ENCODE results near the gene CEACAM19.

Gene CEACAM19

DNA sequence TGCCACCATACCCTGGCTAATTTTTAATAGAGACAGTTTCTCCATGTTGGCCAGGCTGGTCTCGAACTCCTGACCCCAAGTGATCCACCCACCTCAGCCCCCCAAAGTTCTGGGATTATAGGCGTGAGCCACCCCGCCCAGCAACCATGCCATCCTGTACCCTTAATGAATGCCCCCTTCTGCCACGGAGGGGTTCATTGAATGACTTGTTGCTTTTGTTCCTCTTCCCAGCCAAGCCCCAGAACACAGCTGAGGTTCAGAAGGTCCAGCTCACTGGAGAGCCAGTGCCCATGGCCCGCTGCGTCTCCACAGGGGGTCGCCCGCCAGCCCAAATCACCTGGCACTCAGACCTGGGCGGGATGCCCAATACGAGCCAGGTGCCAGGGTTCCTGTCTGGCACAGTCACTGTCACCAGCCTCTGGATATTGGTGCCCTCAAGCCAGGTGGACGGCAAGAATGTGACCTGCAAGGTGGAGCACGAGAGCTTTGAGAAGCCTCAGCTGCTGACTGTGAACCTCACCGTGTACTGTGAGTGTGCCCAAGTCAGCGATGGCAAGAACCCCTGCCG is 21.6 kb upstream of the CEACAM19 start:
- in situ Hi-C loops (cut with HindIII; ENCODE audit: low pct_unique_long_range_greater_than_20kb, low sequenced_read_pairs): no loop called here
- no peak for DNase-seq (ENCODE audit: low read depth in 1 of 2, low spot score in 1 of 2)
- TF ChIP-seq JUND (IDR thresholded peaks at IDR 0.05; ENCODE audit: low read depth): no peak

DNA sequence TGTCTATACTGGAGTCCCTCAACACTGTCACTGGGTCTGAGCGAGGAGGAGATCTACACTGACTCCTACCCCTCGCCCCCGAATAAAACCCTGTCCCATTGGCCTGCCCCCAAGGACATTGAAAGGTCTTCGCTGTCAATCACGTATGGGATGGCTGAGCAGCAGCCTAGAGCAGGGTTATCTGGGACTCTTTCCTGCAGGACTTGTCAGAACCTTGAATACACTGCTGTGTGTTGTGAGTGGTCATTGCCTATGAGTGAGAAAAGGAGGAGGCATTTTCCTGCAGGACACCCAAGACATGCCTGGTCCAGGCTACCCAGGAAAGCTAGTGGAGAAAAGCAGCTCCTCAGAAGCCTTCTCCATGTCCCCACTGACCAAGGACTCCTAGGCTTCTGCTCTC is 17.9 kb upstream of the CEACAM19 start:
- no peak for TF ChIP-seq JUND (IDR thresholded peaks at IDR 0.05; ENCODE audit: low read depth)

DNA sequence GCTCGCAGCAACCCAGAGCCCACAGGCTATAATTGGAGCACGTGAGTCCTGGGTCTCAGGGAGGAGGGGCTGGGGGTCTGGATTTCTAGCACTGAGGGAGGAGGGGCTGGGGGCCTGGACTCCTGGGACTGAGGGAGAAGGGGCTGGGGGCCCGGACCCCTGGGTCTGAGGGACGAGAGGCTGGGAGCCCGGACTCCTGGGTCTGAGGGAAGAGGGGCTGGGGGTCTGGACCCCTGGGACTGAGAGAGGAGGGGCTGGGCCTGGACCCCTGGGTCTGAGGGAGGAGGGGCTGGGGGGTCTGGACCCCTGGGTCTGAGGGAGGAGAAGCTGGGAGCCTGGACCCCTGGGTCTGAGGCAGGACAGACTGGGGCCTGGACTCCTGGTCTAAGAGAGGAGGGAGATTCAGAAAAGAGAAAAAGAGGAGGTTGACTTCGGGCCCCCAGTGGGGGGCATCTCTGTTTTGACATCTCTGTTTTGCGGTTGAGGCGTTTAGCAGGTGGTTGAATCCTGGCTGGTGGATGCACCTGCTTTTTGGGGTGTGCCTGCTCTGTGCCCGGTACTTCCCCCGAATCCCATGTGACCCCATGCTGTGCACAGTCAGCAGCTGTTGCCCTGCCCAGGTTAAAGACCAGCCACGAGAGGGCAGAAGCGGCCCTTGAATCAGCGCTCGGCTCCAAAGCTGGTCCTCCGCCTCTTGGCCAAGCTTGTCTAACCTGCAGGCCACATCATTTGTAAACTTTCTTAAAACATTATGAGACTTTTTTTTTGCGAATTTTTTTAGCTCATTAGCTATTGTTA is 17.1 kb upstream of the CEACAM19 start:
- peak; percentile 54 to 70 for DNase-seq (ENCODE audit: low read depth in 1 of 2, low spot score in 1 of 2)
- no peak for TF ChIP-seq JUND (IDR thresholded peaks at IDR 0.05; ENCODE audit: low read depth)
- in situ Hi-C loops (cut with HindIII; ENCODE audit: low pct_unique_long_range_greater_than_20kb, low sequenced_read_pairs): no loop called here

More for the DNA sequence above, 17.9 kb upstream of the CEACAM19 start:
- in situ Hi-C loops (cut with HindIII; ENCODE audit: low pct_unique_long_range_greater_than_20kb, low sequenced_read_pairs): no loop called here
- no peak for DNase-seq (ENCODE audit: low read depth in 1 of 2, low spot score in 1 of 2)

DNA sequence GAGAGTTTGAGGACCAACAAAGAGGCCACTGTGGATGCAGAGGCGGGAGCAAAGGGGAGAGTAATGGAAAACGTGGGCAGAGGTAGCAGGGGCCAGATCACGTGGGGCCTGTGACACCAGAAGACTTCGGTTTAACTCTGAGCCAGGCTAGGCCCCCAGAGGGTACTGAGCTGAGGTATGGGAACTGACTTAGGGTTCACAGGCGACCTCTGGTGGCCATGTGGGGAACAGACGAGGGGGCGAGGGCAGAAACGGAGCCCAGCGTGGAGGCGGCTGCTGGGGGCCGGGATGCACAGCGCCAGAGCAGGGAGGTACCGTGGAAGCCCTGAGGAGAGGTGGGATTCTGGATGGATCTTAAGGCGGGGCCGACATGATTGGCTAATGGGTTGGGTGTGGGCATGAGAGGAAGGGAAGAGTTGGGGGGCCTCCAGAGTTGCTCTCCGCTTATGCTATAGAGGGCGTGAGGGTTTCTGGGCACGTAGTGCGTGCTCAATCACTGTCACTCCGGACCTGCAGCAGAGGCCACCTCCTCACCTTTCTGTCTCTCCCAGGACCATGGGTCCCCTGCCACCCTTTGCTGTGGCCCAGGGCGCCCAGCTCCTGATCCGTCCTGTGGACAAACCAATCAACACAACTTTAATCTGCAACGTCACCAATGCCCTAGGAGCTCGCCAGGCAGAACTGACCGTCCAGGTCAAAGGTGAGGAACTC is 13.9 kb upstream of the CEACAM19 start:
- peak in 1 of 2 experiments; percentile 58 for DNase-seq (ENCODE audit: low read depth in 1 of 2, low spot score in 1 of 2)
- in situ Hi-C loops (cut with HindIII; ENCODE audit: low pct_unique_long_range_greater_than_20kb, low sequenced_read_pairs): no loop called here
- no peak for TF ChIP-seq JUND (IDR thresholded peaks at IDR 0.05; ENCODE audit: low read depth)

DNA sequence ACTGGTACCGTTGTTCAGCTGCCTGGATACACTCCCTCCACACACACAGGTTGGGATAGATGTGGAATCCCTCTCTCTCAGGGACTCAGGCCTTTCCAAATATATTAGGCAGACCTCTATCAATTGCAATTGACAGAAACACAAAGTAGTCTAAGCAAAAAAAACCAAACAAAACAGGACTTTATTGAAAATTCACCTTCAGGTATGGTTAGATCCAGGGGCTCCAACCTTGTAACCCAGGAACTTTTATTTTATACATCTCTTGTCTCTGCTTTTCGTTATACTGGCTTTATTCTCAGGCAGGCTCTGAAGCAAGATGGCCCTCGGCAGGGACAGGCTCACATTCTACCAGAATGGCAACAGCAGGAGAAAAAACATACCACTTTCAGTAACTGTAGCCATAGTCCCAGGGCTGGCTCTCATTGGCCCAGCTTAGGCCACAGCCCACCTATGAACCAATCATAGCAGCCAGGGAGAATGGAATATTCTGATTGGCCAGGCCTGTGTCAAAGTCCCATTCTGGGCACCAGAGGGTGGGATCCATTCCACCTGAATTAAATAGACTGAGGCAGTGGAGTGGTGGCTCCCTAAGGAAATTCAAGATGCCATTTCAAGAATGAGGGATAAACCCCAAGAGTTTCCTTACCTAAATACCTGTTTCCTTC is 13.1 kb upstream of the CEACAM19 start:
- no peak for TF ChIP-seq JUND (IDR thresholded peaks at IDR 0.05; ENCODE audit: low read depth)
- in situ Hi-C loops (cut with HindIII; ENCODE audit: low pct_unique_long_range_greater_than_20kb, low sequenced_read_pairs): no loop called here
- peak in 1 of 2 experiments; percentile 33 for DNase-seq (ENCODE audit: low read depth in 1 of 2, low spot score in 1 of 2)

DNA sequence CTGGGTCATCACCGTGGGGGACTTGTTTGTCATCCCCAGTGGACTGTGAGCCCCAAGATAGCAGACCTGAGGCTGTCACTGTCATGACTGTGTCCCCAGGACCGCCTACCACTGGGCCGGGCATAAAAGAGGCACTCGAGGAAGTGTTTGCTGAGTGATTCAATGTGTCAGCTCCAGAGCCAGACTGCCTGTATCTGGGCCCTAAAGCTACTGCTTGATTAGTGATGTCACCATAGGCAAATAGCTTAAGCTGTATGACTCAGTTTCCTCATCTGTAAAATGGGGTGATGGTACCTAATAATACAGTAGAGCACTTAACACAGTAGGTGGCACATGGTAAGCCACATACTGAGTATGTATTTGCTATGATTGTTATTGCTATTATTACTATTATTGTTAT is 11.2 kb upstream of the CEACAM19 start:
- DNase-seq (ENCODE audit: low read depth in 1 of 2, low spot score in 1 of 2): no peak
- in situ Hi-C loops (cut with HindIII; ENCODE audit: low pct_unique_long_range_greater_than_20kb, low sequenced_read_pairs): no loop called here
- no peak for TF ChIP-seq JUND (IDR thresholded peaks at IDR 0.05; ENCODE audit: low read depth)

DNA sequence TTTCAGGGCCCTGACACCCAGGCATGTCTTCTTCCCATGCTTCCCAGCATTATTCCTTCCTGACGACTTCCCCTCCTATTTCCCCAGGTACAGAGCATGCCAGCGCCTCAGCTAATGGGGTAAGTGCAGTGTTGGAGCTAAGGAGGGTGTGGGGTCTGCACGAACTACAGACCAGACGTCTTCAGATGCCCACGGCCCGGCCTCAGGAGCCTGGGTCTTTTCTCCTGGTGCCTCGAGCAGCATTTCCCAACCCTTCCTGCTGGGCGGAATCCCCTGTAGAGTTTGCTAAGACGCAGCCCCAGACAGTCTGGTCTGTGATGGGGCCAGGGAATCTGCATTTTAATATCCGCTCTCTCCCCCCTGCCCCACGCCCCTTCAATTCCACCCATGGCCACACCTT is 10.1 kb upstream of the CEACAM19 start:
- in situ Hi-C loops (cut with HindIII; ENCODE audit: low pct_unique_long_range_greater_than_20kb, low sequenced_read_pairs): no loop called here
- DNase-seq (ENCODE audit: low read depth in 1 of 2, low spot score in 1 of 2): no peak
- no peak for TF ChIP-seq JUND (IDR thresholded peaks at IDR 0.05; ENCODE audit: low read depth)

DNA sequence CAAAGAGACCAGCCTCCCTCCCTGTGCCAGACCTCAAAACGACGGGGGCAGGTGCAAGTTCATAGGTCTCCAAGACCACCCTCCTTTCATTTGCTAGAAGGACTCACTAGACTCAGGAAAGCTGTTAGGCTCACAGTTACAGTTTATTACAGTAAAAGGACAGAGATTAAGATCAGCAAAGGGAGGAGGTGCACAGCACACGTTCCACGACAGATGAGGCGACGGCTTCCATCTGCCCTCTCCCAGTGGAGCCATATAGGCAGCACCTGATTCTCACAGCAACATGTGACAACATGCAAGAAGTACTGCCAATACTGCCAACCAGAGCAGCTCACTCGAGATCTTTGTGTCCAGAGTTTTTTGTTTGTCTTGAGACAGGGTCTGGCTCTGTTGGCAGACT is 9.4 kb upstream of the CEACAM19 start:
- no peak for TF ChIP-seq JUND (IDR thresholded peaks at IDR 0.05; ENCODE audit: low read depth)
- in situ Hi-C loops (cut with HindIII; ENCODE audit: low pct_unique_long_range_greater_than_20kb, low sequenced_read_pairs): no loop called here
- DNase-seq (ENCODE audit: low read depth in 1 of 2, low spot score in 1 of 2): no peak

DNA sequence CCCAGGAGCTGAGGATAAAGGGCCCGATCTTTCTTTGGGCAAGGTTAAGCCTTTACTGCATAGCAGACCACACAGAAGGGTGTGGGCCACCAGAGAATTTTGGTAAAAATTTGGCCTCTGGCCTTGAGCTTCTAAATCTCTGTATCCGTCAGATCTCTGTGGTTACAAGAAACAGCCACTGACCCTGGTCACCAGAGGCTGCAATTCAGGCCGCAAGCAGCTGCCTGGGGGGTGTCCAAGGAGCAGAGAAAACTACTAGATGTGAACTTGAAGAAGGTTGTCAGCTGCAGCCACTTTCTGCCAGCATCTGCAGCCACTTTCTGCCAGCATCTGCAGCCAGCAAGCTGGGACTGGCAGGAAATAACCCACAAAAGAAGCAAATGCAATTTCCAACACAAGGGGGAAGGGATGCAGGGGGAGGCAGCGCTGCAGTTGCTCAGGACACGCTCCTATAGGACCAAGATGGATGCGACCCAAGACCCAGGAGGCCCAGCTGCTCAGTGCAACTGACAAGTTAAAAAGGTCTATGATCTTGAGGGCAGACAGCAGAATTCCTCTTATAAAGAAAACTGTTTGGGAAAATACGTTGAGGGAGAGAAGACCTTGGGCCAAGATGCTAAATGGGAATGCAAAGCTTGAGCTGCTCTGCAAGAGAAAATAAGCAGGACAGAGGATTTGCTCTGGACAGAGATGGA is 8.4 kb upstream of the CEACAM19 start:
- in situ Hi-C loops (cut with HindIII; ENCODE audit: low pct_unique_long_range_greater_than_20kb, low sequenced_read_pairs): no loop called here
- no peak for DNase-seq (ENCODE audit: low read depth in 1 of 2, low spot score in 1 of 2)
- TF ChIP-seq JUND (IDR thresholded peaks at IDR 0.05; ENCODE audit: low read depth): no peak

DNA sequence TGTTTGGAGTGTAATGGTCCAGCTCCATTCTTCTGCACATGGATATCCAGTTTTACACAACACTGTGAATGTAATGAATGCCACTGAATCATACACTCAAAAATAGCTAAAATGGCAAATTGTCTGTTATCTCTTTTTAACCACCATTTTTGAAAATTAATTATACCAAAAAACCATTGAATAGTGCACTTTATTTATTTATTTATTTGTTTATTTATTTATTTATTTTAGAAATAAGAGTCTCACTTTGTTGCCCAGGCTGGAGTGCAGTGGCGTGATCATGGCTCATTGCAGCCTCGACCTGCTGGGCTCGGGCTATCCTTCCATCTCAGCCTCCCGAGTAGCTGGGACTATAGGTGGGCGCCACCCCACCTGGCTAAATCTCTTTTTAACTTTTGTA is 7.3 kb upstream of the CEACAM19 start:
- no peak for DNase-seq (ENCODE audit: low read depth in 1 of 2, low spot score in 1 of 2)
- no peak for TF ChIP-seq JUND (IDR thresholded peaks at IDR 0.05; ENCODE audit: low read depth)
- in situ Hi-C loops (cut with HindIII; ENCODE audit: low pct_unique_long_range_greater_than_20kb, low sequenced_read_pairs): no loop called here

DNA sequence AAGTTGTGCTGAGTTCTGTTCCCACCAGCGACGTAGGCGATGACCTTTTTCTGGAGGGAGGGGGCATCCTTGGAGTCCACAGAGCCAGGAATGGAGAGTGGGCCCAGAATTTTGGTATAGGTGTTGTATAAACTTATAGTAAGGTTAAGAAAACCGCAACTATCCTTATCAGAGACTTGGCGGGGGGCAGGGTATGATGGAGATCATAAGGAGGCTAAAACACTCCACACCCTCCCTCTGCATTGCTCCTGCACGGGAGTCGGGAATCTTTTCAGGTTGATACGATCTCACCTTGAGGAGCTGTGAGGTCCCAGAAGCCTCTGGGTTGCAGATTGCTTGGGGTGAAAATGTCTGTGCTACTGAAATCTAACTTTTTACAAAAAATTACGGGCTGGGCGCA is 6.3 kb upstream of the CEACAM19 start:
- DNase-seq (ENCODE audit: low read depth in 1 of 2, low spot score in 1 of 2): no peak
- TF ChIP-seq JUND (IDR thresholded peaks at IDR 0.05; ENCODE audit: low read depth): no peak
- in situ Hi-C loops (cut with HindIII; ENCODE audit: low pct_unique_long_range_greater_than_20kb, low sequenced_read_pairs): no loop called here

DNA sequence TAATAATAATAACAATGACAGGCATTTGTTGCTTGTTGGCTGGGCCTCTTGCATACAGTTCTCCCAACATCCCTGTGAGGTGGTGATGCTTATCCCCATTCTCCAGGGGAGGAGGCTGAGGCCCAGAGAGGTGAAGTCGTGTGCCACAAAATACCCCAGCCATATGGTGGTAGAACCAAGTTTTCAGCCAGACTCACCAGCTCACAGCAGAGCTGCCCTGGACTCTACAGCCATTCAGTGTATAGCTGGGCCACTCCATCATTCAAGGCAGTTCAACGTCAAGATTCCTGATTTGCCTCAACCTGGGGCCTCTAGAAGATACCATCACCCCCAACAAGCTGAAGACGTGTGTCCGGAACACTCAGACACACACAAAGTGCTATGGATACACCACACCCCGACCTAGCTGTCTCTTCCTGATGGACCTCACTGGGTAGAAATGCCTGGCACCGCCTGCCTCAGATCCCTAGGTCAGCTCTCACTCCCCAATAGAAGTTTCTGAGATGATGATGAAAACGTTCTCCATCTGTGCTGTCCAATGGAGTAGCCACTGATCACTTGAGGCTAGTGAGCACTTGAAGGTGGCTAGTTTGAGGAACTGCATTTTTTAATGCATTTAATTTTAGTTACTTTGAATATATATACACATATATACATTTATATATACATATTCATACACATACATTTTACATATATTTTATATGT is 4.3 kb upstream of the CEACAM19 start:
- TF ChIP-seq JUND (IDR thresholded peaks at IDR 0.05; ENCODE audit: low read depth): no peak
- in situ Hi-C loops (cut with HindIII; ENCODE audit: low pct_unique_long_range_greater_than_20kb, low sequenced_read_pairs): no loop called here
- DNase-seq (ENCODE audit: low read depth in 1 of 2, low spot score in 1 of 2): no peak
